Upper lobe of right lung (tissue), 1 donor: ENCODE results near the gene EXOC4. TPM values are rescaled to one million over a fixed set of nuclear protein-coding genes. Genes with fewer than 3 reads are reported as not detected.

Source experiments
- ATAC-seq: fragments of 200-7000 bp; cut with Tn5 transposase; one replicate; pipeline ENCODE4 v1.9.1; 2020; ENCODE audit warnings: mild to moderate bottlenecking, moderate library complexity
- DNase-seq: peaks from one replicate; pipeline ENCODE4 v3.0.0-alpha.2; 2020
- H3K27ac ChIP-seq: fragments of 200-600 bp; one replicate; pipeline ENCODE4 v1.8.0; 2022
- H3K27me3 ChIP-seq: fragments of 200-600 bp; one replicate; pipeline ENCODE4 v1.8.0; 2022; ENCODE audit warnings: mild to moderate bottlenecking
- H3K36me3 ChIP-seq: fragments of 200-600 bp; one replicate; pipeline ENCODE4 v1.8.0; 2022
- H3K4me1 ChIP-seq: fragments of 200-600 bp; one replicate; pipeline ENCODE4 v1.8.0; 2022
- H3K4me3 ChIP-seq: fragments of 200-600 bp; one replicate; pipeline ENCODE4 v1.8.0; 2022; ENCODE audit warnings: mild to moderate bottlenecking
- H3K9me3 ChIP-seq: fragments of 200-600 bp; one replicate; pipeline ENCODE4 v1.8.0; 2022
- CTCF ChIP-seq: fragments of 200-600 bp; IDR thresholded peaks from one replicate; pipeline ENCODE4 v1.8.0; 2022; ENCODE audit warnings: antibody characterized with exemption
- intact Hi-C: fragments of 100-400 bp; cut with DNase I; formaldehyde crosslinking; loops from one replicate; pipeline ENCODE4 v1.11.0; 2022
- total RNA-seq: library from RNA; stranded (reverse); fragmentation: NEBNext Ultra II Directional; extraction: Animal tissue kit (Norgen Biotek cat#: 25700); gene quantifications from one replicate; pipeline ENCODE4 v1.2.1, GENCODE V29; 2021
- donor health status: DM: no; HTN: yes; CAD: no; lungs with severe emphysema.

The EXOC4 gene
- total RNA-seq, 1 donor from 2014 or later: 73.5 TPM

- no peaks in the 10 kb centered on the region for H3K27me3 ChIP-seq
- intact Hi-C loops: no loop called here
- no peak for DNase-seq
- ATAC-seq: no peak
- no peak for TF ChIP-seq CTCF
- no peaks in the 10 kb centered on the region for H3K36me3 ChIP-seq
- no peak overlapping the region for H3K27ac ChIP-seq
- no peaks in the 10 kb centered on the region for H3K4me1 ChIP-seq
- H3K4me3 ChIP-seq: no peak overlapping the region
- H3K9me3 ChIP-seq: no peaks in the 10 kb centered on the region
Observed at GRCh38 chr7:133782470-133782869, 529.6 kb downstream of the EXOC4 start.

GRCh38 chr7:133783276-133783675 lies 530.4 kb downstream of the EXOC4 start:
- no peak for ATAC-seq
- intact Hi-C loops: no loop called here
- H3K27me3 ChIP-seq: no peaks in the 10 kb centered on the region
- H3K4me3 ChIP-seq: no peak overlapping the region
- no peak for TF ChIP-seq CTCF
- H3K27ac ChIP-seq: no peak overlapping the region
- no peak for DNase-seq
- no peaks in the 10 kb centered on the region for H3K4me1 ChIP-seq
- no peaks in the 10 kb centered on the region for H3K36me3 ChIP-seq
- H3K9me3 ChIP-seq: no peaks in the 10 kb centered on the region

GRCh38 chr7:133784486-133785001 lies 531.7 kb downstream of the EXOC4 start:
- ATAC-seq: no peak
- Histone ChIP-seq H3K36me3 (no peaks in the 10 kb centered on the region), H3K9me3 (no peaks in the 10 kb centered on the region), H3K27ac (no peak overlapping the region), H3K4me3 (no peak overlapping the region), H3K4me1 (no peaks in the 10 kb centered on the region), H3K27me3 (no peaks in the 10 kb centered on the region)
- DNase-seq: no peak
- intact Hi-C loops: no loop called here
- TF ChIP-seq CTCF: no peak

- Histone ChIP-seq H3K36me3 (no peaks in the 10 kb centered on the region), H3K9me3 (no peaks in the 10 kb centered on the region), H3K27ac (no peak overlapping the region), H3K4me3 (no peak overlapping the region), H3K4me1 (no peaks in the 10 kb centered on the region), H3K27me3 (no peaks in the 10 kb centered on the region)
- no peak for ATAC-seq
- TF ChIP-seq CTCF: no peak
- DNase-seq: no peak
- intact Hi-C loops: no loop called here
Observed at GRCh38 chr7:133786401-133786937, 533.6 kb downstream of the EXOC4 start.

- intact Hi-C loops: no loop called here
- Histone ChIP-seq H3K27ac (no peak overlapping the region), H3K9me3 (no peaks in the 10 kb centered on the region), H3K36me3 (no peaks in the 10 kb centered on the region), H3K4me3 (no peak overlapping the region), H3K27me3 (no peaks in the 10 kb centered on the region), H3K4me1 (no peaks in the 10 kb centered on the region)
- no peak for ATAC-seq
- TF ChIP-seq CTCF: no peak
- no peak for DNase-seq
Observed at GRCh38 chr7:133789974-133790373, 537.1 kb downstream of the EXOC4 start.

- H3K4me3 ChIP-seq: no peak overlapping the region
- H3K9me3 ChIP-seq: no peaks in the 10 kb centered on the region
- H3K27me3 ChIP-seq: no peaks in the 10 kb centered on the region
- no peaks in the 10 kb centered on the region for H3K4me1 ChIP-seq
- ATAC-seq (no peak), DNase-seq (no peak)
- intact Hi-C loops: no loop called here
- no peak for TF ChIP-seq CTCF
- H3K27ac ChIP-seq: no peak overlapping the region
- H3K36me3 ChIP-seq: no peaks in the 10 kb centered on the region
Observed at GRCh38 chr7:133790911-133791310, 538.0 kb downstream of the EXOC4 start.
